Activated gamma-delta T cell (primary cell): ENCODE measurements around the gene LY6G6C.

Experiments used
- DNase-seq: peaks from one replicate; lab custom pipeline; 2025; lab: John Stamatoyannopoulos, UW

LY6G6C gene

GRCh38 chr6:31741815-31742214 lies 20.3 kb upstream of the LY6G6C start:
- DNase-seq = no peak

DNA sequence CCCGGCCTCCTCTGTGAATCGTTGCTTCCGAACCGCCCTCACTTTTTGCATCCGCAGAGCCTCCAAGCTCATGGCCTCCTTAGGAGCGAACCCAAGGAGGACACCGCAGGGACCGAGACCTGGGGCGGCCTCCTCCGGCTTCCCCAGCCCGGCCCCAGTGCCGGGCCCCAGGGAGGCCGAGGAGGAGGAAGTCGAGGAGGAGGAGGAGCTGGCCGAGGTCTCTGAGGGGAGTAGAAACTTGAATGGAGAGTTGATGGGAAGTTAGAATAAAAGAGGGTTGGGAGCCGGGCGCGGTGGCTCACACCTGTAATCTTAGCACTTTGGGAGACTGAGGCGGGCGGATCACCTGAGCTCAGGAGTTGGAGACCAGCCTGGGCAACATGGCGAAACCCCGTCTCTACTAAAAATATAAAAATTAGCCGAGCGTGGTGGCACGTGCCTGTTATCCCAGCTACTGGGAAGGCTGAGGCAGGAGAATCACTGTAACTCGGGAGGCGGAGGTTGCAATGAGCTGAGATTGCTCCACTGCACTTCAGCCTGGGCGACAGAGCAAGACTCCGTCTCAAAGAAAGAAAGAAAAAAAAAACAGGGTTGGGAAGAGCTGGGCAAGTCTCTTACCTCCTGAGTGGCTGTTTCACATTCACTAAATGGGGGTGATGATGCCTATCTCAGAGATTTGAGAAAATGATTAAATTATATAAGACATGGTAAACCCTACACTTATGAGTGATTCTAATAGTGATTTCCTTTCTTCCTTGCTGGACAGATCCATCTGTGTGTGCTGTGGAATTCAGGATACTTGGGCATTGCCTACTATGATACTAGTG lies 19.1 kb upstream of the LY6G6C start:
- no peak for DNase-seq

DNA sequence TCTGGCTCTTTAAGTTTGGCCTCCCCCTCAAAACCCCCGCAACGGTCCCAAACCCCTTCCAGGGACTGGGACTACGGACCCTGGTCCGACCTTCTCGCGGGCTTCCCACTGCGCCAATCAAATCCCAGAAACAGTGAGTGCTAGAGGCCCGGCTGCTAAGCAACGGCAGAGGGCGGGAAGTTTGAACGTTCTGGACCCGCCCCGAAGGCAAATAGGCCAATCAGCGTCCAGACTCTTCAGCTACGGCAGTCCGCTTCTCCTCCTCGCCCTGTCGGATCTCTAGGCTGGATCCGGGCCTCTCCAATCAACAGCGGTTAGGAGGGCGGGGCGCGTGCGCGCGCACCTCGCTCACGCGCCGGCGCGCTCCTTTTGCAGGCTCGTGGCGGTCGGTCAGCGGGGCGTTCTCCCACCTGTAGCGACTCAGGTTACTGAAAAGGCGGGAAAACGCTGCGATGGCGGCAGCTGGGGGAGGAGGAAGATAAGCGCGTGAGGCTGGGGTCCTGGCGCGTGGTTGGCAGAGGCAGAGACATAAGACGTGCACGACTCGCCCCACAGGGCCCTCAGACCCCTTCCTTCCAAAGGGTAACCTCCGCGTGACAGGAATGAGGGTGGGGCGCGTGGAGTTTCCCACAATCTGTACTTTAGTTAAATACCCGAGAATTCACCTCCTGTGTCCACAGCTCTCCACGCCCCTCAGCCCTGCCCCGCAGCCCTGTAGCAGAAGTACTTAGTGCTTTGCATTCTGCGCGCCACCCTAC lies 18.3 kb upstream of the LY6G6C start, which contains the start of gene MSH5:
Gene MSH5 (plus strand): TSS at position 367 of the 758 bp plus-strand sequence. CDS start 462 bp downstream, outside the sequence.
- DNase-seq = peak; percentile 83

- DNase-seq = no peak
Observed at GRCh38 chr6:31737991-31738979, 16.7 kb upstream of the LY6G6C start.

DNA sequence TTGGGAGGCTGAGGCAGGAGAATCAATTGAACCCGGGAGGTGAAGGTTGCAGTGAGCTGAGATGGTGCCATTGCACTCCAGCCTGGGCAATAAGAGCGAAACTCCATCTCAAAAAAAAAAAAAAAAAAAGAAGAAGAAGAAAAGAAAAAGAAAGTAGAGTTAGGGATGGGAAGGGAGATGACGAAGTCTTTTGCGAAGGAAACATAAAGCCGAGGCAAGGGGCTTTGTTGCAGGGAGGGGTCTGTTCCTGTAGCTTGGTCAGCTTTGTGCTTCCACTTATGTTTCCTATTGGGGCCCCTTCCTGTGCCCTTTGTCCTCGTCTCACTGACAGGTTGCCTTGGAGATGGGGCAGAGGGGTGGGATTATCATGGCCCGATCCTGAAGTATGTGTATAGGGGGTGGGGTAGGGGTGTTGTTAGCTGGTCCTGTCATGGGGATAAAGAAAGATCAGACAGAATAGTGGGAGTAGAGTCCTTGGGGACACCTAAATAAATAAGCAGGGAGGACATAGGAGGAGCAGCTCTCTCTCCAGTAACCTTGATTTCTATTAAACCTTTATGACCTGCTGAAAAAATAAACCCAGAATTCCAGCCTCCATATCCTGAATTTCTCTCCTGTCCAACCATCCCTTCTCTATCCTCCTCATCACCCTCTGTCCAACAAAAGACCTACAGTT lies 15.9 kb upstream of the LY6G6C start:
- no peak for DNase-seq

DNA sequence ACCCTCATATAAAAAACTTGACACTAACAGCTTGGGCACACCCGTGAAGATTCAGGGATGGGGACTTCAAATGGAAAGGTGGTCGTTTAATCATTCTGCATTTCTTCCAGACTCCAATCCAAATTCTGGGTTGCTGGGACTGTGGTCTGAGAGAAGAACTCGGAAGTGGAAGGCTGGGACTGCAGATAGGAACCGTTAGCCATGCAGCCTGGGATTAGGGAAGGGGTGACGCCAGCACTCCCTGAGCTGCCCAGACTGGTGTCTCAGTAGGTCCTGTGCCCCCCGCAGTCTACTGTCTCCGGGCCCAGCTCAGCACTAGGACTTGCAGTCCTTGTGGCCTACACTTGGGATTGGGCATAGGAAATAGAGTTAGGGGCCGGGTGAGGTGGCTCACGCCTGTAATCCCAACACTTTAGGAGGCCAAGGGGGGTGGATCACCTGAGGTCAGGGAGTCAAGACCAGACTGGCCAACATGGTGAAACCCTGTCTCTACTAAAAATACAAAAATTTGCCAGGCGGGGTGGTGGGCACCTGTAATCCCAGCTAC lies 15.3 kb upstream of the LY6G6C start:
- DNase-seq = no peak

GRCh38 chr6:31736021-31736767 lies 14.6 kb upstream of the LY6G6C start, which contains the start of gene CLIC1:
Gene CLIC1 (minus strand): TSS chr6:31736530. CDS start chr6:31736300, 230 bp downstream.
- peak; percentile 47 for DNase-seq

DNA sequence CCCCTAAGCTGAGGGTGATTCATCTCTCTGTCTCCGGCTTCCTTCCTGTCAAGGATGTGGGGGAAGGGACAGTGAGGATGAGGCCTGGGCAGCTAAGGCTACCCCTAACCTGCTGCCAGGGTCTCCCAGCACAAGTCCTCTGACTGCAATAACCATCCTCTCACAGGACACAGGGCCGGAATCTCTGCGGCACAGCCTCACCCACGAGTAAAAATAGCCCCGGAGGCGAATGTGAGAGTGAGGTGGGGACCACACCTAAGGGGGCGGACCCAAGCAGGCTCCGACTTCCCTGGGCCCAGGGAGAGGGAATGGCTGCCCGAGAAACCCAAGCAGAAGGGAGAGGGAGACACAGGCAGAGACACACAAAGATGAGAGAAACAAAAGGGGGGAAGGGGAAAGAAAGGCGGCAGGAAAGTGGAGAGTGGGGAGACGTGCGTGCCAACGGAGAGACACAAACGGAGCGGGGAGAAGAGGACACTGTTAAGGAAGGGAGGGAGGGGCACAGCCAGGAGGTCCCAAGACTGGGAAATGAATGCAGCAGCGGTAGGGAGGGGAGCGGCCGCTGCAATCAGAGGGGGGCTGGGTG lies 13.4 kb upstream of the LY6G6C start:
- DNase-seq = no peak

DNA sequence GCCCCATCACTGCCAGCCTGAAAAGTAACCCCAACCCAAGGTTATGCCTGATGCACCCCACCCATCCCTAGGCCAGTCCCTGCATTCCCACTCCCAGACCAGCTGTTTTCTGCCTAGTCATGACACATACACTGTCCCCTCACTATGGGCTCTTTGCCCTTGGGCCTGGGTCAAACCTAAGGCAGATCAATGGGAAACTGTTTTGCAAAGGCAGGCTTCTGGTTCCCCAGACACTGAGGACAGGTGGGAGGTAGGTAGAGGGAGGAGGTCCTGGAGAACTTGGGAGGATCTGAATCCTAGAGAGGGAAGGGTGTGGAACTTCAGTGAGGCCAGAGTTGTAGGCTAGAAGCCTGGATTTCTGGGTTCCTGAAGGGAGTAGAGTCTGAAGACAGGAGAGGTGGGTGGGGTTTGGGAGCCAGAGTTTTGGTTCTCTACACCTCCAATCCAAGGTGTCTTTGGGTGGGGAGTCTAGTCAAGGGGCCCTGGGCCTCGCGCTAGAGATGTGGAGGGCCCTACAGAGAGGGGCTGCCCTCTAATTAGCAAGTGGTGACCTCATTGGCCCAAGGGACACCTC lies 12.8 kb upstream of the LY6G6C start:
- no peak for DNase-seq

DNA sequence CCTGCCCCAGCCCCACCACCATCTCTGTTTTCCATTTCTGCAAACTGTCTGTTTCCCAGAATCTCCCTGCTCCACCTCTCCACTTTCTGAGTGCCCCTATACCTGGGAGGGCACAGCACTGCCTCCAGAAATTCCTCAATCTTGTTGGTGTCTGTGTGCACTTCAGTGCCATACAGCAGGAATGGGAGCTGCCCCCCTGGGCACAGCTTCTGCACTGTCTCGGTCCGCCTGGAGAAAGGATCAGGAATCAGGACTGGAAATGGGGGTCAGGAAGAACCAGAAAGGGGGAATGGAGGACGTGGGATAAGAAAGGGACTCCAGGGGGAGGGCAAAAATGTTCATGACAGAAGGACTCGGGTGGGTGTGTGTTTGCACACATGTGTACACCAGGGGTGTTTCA lies 12.2 kb upstream of the LY6G6C start:
- no peak for DNase-seq

DNA sequence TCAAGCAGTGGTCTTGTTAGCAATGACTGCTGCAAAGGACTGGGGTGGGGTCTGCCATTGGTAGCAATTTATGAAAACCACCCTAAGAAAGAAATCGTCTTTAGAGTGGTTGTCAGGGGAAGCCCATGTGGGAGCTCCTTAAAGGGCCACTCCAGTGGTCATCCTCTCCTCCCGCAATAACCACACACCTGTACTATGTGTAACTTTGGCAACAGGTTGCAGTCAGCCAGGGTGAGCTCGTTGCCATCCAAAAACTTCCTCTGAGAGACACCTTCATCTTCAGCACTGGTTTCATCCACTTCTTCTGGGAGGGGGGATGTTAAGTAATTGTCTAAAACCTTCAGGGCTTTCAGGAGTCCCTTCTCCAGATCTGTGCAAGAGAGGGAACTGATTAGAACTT lies 10.5 kb upstream of the LY6G6C start:
- no peak for DNase-seq

- no peak for DNase-seq
Observed at GRCh38 chr6:31730631-31731086, 9.1 kb upstream of the LY6G6C start.

DNA sequence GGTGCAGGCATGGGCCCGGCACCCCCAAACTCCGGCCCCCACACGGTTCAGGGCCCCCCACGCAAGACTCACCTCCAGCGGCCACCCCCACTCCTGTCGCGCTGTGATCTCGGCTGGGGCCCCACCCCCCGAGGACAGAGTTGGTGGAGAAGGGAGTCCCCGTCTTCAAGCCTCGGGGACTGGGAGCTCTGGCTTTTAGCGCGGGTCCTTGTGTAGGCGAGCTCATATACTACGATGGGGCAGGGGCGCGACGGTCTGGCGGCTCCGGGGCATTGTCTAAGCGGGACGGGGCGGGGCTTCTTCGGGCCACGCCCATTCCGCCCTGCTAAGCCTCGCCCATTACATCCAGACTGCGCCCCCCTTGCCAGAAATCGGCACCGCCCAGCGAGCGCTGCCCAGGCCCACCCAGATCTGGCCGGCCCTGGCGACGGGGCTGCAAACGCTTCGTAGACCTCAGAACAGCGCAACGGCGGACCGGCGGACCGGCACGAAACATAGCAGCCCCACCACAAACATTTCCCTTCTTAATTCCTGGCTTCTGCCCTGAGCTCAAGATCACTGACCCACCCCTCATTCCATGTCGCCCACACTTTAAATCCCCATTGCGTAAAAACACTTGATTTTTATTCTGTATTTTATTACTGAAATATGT lies 8.6 kb upstream of the LY6G6C start:
- DNase-seq = peak; percentile 53

GRCh38 chr6:31729515-31729978 lies 8.0 kb upstream of the LY6G6C start:
- DNase-seq = no peak

DNA sequence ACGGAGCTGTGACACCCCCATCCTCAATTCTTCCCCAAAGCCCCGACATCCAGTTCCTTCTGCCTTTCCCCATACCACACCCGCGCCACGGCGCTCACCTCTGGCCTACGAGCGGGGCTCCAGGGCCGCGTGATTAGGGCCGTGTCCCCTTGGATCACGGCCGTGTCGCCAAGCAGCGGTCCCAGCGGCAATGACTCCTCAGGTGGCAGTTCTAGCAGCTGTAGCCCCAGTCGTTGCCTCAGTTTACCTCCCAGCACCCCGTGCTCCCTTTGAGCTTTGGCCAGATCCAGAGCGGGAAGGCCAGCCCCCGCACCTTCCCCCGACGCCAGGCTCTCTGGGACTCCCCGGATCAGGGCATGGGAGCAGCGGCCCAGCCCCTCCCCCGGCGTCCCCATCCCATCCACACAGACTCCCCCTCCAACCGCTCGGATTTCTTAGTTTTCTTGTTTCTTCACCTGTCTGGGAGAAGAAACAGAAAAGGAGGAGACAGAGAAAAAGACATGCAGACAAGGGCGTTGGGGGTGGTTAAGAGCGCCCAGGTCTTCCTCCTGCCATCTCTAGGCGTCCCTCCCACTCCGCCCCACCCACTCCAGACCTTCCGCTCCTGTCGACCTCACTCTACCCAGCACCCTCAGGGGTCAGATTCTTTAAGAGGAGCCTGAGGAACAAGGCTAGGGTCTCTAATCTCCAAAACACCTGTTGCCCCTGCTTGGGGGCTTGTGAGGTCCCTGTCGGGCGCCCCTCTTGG lies 7.4 kb upstream of the LY6G6C start, which contains the start of gene DDAH2:
Gene DDAH2 (minus strand): TSS at position 533 of the 748 bp plus-strand sequence. CDS start 138 bp downstream, at position 395.
- no peak for DNase-seq

DNA sequence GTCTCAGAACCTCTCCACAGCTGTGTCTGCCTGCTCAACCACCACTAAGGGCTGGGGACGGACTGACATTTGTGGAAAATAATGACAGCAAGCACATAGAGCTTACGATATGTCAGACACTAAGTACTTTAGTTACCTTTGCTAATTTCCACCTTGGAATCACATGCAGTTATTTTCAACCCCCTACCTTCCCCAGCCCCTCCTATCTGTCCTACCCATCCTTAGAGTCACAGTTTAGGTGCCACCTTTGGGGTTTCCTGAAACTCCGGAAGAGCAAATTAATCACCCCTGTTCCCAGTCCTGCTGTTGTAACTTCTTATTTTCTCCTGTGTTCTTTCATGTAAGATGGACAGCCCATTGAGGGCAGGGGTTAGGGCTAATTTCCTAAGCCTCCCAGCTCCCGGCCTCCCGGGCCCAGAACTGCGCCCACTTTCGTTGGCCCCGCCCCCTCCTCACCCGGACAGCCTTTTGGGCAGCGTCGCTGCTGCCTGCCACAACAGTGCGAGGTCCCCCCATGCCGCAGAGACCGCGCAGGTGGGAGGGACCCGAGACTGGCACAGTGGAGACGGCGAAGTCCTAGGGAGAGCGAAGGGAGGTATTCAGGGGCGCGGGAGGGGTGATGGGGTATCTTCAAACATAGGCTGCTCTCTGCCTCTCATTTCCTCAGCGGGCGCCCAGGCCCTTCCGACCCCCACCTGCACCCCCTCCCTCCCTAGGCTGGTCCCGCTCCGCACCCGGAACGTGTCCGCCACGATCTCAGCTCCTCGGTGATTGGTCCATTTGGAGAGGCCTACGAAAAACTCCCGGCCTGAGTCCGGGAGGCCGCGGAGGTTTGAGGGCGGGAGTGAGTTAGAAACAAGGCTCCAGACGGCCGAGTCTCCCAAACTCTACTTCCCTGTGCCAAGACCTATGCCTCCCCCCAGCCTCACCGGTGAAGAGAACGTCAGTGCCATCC lies 6.4 kb upstream of the LY6G6C start:
- no peak for DNase-seq
